NCI-H345 (cell line): ENCODE measurements around the gene PSRC1.

Source experiments
- DNase-seq: peaks from one replicate; lab custom pipeline; 2025; lab: John Stamatoyannopoulos, UW

Gene PSRC1

GRCh38 chr1:109258481-109259466, 24.2 kb downstream of the PSRC1 start:
- no peak for DNase-seq

GRCh38 chr1:109257682-109258421, 25.1 kb downstream of the PSRC1 start:
- no peak for DNase-seq

GRCh38 chr1:109256971-109257681, 25.8 kb downstream of the PSRC1 start:
- DNase-seq: no peak

- no peak for DNase-seq
These were observed 26.9 kb downstream of the PSRC1 start for GRCh38 chr1:109256085-109256484.

DNA sequence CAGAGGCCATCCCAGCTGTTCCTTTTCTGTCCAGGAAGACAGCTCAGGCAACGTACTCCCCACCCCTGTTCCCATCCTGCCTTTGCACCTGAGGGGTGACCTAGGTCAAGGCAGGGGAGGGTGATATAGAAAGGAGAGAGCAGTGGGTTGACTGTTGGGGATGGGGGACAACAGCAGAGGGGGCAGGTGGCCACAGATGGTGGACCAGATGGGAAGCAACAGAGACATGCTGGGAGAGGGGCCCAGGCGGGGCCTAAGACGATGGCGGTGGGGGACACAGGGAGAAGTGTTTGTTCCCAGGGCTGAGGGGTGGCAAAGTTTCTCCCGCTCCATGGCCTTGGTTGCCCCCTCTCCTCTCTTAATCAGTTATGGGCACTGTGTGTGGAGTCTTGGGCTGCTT, 27.3 kb downstream of the PSRC1 start:
- no peak for DNase-seq

- no peak for DNase-seq
These were observed 27.8 kb downstream of the PSRC1 start for GRCh38 chr1:109255097-109255651.

DNA sequence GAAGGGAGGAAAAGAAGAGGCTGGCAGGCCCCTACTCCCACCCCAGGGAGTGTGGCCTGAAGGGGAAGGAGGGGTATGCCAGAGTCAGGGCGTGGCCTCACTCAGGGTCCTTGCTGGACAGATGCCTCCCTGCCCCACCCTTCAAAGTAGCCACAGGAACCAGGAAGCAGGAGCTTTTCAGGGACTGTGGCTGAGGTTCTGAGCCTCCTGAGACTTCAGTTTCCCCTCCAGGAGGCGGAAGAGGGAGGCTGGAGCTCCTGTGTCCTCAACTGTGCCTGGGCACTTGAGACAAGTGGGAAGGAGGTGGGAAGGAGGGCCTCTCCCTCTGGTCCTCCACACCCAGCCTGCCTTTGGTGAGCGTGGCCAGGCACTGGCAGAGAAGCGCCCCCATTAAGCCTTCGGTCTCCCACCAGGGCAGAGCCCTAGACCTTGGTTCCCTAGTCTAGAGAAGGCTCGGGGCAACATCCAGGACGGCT, 28.3 kb downstream of the PSRC1 start:
- no peak for DNase-seq

GRCh38 chr1:109253803-109254620, 28.9 kb downstream of the PSRC1 start:
- DNase-seq: no peak

DNA sequence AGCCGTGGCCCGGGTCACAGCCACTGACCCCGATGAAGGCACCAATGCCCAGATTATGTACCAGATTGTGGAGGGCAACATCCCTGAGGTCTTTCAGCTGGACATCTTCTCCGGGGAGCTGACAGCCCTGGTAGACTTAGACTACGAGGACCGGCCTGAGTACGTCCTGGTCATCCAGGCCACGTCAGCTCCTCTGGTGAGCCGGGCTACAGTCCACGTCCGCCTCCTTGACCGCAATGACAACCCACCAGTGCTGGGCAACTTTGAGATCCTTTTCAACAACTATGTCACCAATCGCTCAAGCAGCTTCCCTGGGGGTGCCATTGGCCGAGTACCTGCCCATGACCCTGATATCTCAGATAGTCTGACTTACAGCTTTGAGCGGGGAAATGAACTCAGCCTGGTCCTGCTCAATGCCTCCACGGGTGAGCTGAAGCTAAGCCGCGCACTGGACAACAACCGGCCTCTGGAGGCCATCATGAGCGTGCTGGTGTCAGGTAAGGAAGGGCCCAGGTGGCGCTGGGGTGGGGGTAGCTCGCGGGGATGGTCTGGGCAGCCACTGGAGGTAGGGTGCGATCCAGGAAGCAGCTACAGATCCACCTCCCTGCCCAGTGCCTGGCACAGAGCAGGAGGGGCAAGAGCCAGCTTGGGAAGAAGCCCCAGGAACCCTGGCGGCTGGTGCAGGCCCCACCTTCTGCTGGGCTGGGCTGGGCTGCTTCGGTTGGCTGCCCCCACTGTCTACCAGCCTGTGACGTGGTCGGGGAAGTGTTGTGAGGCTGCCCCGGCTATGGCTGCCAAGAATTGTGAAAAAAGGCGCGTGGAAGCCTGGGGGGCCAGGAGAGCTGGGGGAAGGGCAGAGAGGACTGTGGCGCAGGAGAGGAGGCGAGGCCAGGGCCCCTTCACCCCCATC, 29.8 kb downstream of the PSRC1 start:
- DNase-seq: no peak

DNA sequence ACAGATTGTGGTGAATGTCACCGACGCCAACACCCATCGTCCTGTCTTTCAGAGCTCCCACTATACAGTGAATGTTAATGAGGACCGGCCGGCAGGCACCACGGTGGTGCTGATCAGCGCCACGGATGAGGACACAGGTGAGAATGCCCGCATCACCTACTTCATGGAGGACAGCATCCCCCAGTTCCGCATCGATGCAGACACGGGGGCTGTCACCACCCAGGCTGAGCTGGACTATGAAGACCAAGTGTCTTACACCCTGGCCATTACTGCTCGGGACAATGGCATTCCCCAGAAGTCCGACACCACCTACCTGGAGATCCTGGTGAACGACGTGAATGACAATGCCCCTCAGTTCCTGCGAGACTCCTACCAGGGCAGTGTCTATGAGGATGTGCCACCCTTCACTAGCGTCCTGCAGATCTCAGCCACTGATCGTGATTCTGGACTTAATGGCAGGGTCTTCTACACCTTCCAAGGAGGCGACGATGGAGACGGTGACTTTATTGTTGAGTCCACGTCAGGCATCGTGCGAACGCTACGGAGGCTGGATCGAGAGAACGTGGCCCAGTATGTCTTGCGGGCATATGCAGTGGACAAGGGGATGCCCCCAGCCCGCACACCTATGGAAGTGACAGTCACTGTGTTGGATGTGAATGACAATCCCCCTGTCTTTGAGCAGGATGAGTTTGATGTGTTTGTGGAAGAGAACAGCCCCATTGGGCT, 30.6 kb downstream of the PSRC1 start:
- DNase-seq: no peak

DNA sequence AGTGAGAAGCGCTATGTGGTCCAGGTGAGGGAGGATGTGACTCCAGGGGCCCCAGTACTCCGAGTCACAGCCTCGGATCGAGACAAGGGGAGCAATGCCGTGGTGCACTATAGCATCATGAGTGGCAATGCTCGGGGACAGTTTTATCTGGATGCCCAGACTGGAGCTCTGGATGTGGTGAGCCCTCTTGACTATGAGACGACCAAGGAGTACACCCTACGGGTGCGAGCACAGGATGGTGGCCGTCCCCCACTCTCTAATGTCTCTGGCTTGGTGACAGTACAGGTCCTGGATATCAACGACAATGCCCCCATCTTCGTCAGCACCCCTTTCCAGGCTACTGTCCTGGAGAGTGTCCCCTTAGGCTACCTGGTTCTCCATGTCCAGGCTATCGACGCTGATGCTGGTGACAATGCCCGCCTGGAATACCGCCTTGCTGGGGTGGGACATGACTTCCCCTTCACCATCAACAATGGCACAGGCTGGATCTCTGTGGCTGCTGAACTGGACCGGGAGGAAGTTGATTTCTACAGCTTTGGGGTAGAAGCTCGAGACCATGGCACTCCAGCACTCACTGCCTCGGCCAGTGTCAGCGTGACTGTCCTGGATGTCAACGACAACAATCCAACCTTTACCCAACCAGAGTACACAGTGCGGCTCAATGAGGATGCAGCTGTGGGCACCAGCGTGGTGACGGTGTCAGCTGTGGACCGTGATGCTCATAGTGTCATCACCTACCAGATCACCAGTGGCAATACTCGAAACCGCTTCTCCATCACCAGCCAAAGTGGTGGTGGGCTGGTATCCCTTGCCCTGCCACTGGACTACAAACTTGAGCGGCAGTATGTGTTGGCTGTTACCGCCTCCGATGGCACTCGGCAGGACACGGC, 31.4 kb downstream of the PSRC1 start:
- DNase-seq: no peak

- no peak for DNase-seq
These were observed 32.3 kb downstream of the PSRC1 start for GRCh38 chr1:109250454-109251276.

DNA sequence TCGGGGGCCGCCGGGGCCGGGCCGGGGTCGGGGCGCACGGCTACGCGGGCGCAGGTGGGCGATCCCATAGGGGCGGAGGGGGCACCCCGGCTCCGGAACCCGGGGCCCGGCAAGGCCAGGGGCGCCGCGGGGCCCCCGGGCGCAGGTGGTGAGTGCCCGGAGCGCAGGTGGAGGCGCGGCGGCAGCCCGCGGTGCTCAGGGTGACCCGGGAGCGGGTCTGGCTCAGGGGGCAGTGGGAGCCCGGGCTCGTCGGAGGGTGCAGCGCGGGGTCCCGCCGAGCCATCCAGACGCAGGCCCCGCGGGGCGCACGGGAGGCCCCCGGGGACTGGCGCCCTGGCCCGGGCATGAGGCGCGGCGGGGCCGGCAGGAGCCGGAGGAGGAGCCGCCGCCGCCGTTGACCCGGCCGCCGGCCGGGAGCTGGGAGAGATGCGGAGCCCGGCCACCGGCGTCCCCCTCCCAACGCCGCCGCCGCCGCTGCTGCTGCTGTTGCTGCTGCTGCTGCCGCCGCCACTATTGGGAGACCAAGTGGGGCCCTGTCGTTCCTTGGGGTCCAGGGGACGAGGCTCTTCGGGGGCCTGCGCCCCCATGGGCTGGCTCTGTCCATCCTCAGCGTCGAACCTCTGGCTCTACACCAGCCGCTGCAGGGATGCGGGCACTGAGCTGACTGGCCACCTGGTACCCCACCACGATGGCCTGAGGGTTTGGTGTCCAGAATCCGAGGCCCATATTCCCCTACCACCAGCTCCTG, 33.1 kb downstream of the PSRC1 start:
- DNase-seq: no peak

DNA sequence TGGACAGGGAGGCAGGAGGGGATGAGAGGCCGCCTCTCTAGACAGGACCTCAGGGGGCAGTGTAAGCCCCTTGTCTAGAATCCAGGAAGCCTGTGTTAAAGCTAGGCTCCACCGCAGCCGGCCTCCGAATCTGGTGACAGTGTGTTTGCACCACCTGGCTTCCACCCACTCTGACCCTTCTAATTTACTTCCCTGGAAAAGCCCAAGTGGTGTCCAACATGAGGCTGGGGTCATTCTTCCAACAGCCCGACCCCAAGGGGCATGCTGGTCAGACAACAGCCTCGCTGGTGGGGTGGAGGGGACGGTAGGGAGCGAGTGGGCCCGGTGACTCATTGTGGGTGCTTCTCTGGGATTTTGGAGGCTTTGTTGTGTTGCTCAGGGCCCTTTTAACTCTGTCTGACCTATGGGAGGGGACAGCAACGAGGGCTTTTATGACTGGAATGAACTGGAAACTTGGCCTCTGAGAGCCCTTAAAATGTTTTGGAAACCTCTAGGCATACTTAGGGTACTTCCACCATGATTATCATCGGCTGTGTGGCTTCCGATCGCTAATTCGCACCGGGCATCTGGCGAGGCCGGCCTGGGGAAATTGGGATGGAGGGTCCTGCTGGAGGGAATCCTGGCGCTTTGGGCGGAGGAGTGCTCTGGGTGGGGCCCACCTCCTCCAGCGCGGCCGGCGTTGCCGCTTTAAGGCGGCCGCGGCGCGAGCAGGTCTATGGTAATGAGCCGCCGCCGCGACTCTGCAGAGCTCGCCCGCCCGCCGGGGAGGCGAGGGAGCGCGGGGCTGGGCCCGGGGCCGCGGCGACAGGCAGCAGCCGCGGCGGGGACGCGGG, 33.9 kb downstream of the PSRC1 start, which contains the start of gene CELSR2:
Gene CELSR2 (plus strand): TSS at position 743 of the 833 bp plus-strand sequence. CDS start 541 bp downstream, outside the sequence.
- DNase-seq: peak; percentile 79

DNA sequence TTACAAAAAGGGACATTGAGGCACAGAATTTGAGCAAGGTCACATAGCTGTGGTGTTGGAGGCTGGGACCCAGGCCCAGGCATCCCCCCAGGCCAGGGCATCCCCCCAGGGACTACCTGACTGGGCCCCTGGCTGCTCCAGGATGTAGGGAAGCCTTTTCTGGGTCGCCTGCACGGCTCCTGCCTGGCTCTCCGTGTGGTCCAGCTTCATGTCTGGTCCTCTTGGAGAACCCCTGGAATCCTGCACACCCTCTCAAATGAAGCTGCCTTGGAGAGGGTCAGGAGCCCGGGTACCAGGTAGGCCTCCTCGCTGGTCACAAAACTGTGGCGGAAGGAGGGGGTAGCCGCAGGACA, 34.5 kb downstream of the PSRC1 start:
- DNase-seq: no peak
